OCI-LY7 (cell line): ENCODE data around the gene MACROD2. TPM values are rescaled to one million over a fixed set of nuclear protein-coding genes. Genes with fewer than 3 reads are reported as not detected.

Experiments used
- BruUV-seq: library from RNA; stranded (reverse); fragments of 400-500 nt; replicated peaks from 2 replicates; lab custom pipeline; 2021; lab: Mats Ljungman, UMichigan
- CTCF ChIA-PET: fragments of 300-600 bp; sonication (Branson Sonifier 250); formaldehyde crosslinking; loops from one replicate; lab custom pipeline; 2022; ENCODE audit warnings: antibody characterized with exemption; ENCODE audit not compliant: unreplicated experiment; lab: Charles Lee
- POLR2A ChIA-PET: fragments of 300-600 bp; sonication (Branson Sonifier 250); formaldehyde crosslinking; loops from one replicate; lab custom pipeline; 2022; ENCODE audit warnings: antibody characterized with exemption; lab: Charles Lee
- DNase-seq: peaks from one replicate; pipeline ENCODE4 v3.0.0-alpha.2; 2015; ENCODE audit warnings: low spot score
- H2AFZ ChIP-seq: fragments of 200-600 bp; sonication (generic), shearing (Covaris generic); 2 replicates; pipeline ENCODE4 v1.6.1; 2014; ENCODE audit warnings: mild to moderate bottlenecking, antibody characterized with exemption, low read length, moderate library complexity
- H3K27ac ChIP-seq: fragments of 200-600 bp; sonication (generic); 2 replicates; pipeline ENCODE4 v1.5.1; 2014; ENCODE audit warnings: mixed run types, low read depth, mild to moderate bottlenecking, moderate library complexity, low read length, inconsistent platforms; ENCODE audit not compliant: poor library complexity, severe bottlenecking
- H3K36me3 ChIP-seq: fragments of 200-600 bp; sonication (generic); 2 replicates; pipeline ENCODE4 v1.6.1; 2014; ENCODE audit warnings: mild to moderate bottlenecking, antibody characterized with exemption, low read length, moderate library complexity, mixed read lengths; ENCODE audit not compliant: insufficient read depth
- H3K4me1 ChIP-seq: fragments of 200-600 bp; sonication (generic); 2 replicates; pipeline ENCODE4 v1.5.1; 2014; ENCODE audit warnings: mild to moderate bottlenecking, low read length; ENCODE audit not compliant: insufficient read depth, poor library complexity, severe bottlenecking
- H3K4me2 ChIP-seq: fragments of 200-600 bp; sonication (generic); 2 replicates; pipeline ENCODE4 v1.6.1; 2014; ENCODE audit warnings: mild to moderate bottlenecking, low read length
- H3K4me3 ChIP-seq: fragments of 200-600 bp; sonication (generic); 2 replicates; pipeline ENCODE4 v1.5.1; 2014; ENCODE audit warnings: mild to moderate bottlenecking, low read depth, low read length; ENCODE audit not compliant: poor library complexity, severe bottlenecking
- H3K79me2 ChIP-seq: fragments of 200-600 bp; sonication (generic); 2 replicates; pipeline ENCODE4 v1.6.1; 2016; ENCODE audit warnings: low read depth, mild to moderate bottlenecking, low read length, moderate library complexity, mixed read lengths; ENCODE audit not compliant: insufficient read depth
- H3K9me2 ChIP-seq: fragments of 200-600 bp; sonication (generic); 2 replicates; pipeline ENCODE4 v1.6.1; 2016; ENCODE audit warnings: mild to moderate bottlenecking, low read length, mixed read lengths; ENCODE audit not compliant: insufficient read depth
- H3K9me3 ChIP-seq: fragments of 200-600 bp; sonication (generic); 2 replicates; pipeline ENCODE4 v1.6.1; 2014; ENCODE audit warnings: mild to moderate bottlenecking, mixed run types, low read length, mixed read lengths
- H4K20me1 ChIP-seq: fragments of 200-600 bp; sonication (generic); 2 replicates; pipeline ENCODE4 v1.6.1; 2014; ENCODE audit warnings: mild to moderate bottlenecking, antibody characterized with exemption, low read length, moderate library complexity, mixed read lengths; ENCODE audit not compliant: insufficient read depth
- EZH2phosphoT487 ChIP-seq: fragments of 200-600 bp; sonication (generic); IDR thresholded peaks from 2 replicates; pipeline ENCODE4 v1.6.1; 2018; ENCODE audit warnings: low read depth, borderline replicate concordance, mild to moderate bottlenecking, mixed run types, antibody characterized with exemption, low read length, moderate library complexity, mixed read lengths
- intact Hi-C: fragments of 100-400 bp; cut with micrococcal nuclease; formaldehyde crosslinking; loops from one replicate; pipeline ENCODE4 v1.10.0; 2022; ENCODE audit not compliant: unreplicated experiment
- total RNA-seq, 2 experiments: library from RNA; depleted of rRNA in 1 of 2; stranded (reverse); fragments of >200 nt in 1 of 2; shearing (Covaris generic) in 1 of 2; gene quantifications; 2 replicates each; pipeline ENCODE4 v1.2.3, GENCODE V29; 2014 to 2022
- TF ChIP-seq, protein P1 (sequence below): fragments of 200-600 bp; sonication (generic); conservative IDR thresholded peaks from 2 replicates; pipeline ENCODE4 v1.5.1; 2014; ENCODE audit warnings: mild to moderate bottlenecking, antibody characterized with exemption, low read length, moderate library complexity, mixed read lengths

Gene MACROD2
- total RNA-seq, 2 experiments from 2014 or later, result 0.09 to 4.5 TPM

GRCh38 chr20:14304472-14304871 lies 309.2 kb downstream of the MACROD2 start:
- BruUV-seq, result no TSS peak
- TF ChIP-seq EZH2phosphoT487, result no peak
- TF ChIP-seq, protein P1, sequence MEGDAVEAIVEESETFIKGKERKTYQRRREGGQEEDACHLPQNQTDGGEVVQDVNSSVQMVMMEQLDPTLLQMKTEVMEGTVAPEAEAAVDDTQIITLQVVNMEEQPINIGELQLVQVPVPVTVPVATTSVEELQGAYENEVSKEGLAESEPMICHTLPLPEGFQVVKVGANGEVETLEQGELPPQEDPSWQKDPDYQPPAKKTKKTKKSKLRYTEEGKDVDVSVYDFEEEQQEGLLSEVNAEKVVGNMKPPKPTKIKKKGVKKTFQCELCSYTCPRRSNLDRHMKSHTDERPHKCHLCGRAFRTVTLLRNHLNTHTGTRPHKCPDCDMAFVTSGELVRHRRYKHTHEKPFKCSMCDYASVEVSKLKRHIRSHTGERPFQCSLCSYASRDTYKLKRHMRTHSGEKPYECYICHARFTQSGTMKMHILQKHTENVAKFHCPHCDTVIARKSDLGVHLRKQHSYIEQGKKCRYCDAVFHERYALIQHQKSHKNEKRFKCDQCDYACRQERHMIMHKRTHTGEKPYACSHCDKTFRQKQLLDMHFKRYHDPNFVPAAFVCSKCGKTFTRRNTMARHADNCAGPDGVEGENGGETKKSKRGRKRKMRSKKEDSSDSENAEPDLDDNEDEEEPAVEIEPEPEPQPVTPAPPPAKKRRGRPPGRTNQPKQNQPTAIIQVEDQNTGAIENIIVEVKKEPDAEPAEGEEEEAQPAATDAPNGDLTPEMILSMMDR, result no peak
- no peaks in the 10 kb centered on the region for H3K4me1 ChIP-seq
- no peaks in the 10 kb centered on the region for H3K79me2 ChIP-seq
- H3K4me2 ChIP-seq, result no peak overlapping the region
- H3K36me3 ChIP-seq, result no peaks in the 10 kb centered on the region
- no peaks in the 10 kb centered on the region for H3K9me2 ChIP-seq
- POLR2A ChIA-PET, result no interaction called here
- intact Hi-C loops, result no loop called here
- no peaks in the 10 kb centered on the region for H4K20me1 ChIP-seq
- no peak for DNase-seq
- no peak overlapping the region for H2AFZ ChIP-seq
- H3K4me3 ChIP-seq, result no peak overlapping the region
- CTCF ChIA-PET, result no interaction called here
- H3K9me3 ChIP-seq, result no peaks in the 10 kb centered on the region
- H3K27ac ChIP-seq, result no peak overlapping the region

DNA sequence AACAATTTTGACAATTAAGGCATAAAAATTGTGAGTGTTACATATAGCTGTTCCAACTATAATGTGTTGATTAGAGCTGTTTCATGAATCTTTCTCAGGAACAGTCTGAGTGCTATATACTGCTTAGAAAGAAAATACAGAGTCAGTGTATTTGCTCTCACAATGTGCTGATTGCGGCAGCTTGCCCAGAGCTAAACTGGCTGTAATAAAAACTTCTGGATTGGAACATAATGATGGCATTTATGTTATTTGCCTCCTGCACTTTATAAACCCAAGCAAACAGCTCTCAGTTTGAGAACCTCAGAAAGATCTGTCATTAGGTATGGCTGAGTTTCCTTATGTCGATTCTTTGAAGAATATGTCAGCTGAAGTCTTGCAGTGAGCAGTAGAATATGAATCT lies 312.6 kb downstream of the MACROD2 start:
- Histone ChIP-seq H3K4me3 (no peak overlapping the region), H3K27ac (no peak overlapping the region), H4K20me1 (no peaks in the 10 kb centered on the region), H2AFZ (no peak overlapping the region), H3K4me1 (no peaks in the 10 kb centered on the region), H3K9me2 (no peaks in the 10 kb centered on the region), H3K4me2 (no peak overlapping the region), H3K36me3 (no peaks in the 10 kb centered on the region), H3K79me2 (no peaks in the 10 kb centered on the region), H3K9me3 (no peaks in the 10 kb centered on the region)
- DNase-seq, result no peak
- BruUV-seq, result no TSS peak
- no peak for TF ChIP-seq EZH2phosphoT487
- TF ChIP-seq, protein P1, result no peak
- ChIA-PET CTCF (no interaction called here), POLR2A (no interaction called here)
- intact Hi-C loops, result no loop called here

- Histone ChIP-seq H4K20me1 (no peaks in the 10 kb centered on the region), H3K9me3 (no peaks in the 10 kb centered on the region), H3K4me1 (no peaks in the 10 kb centered on the region), H3K4me2 (no peak overlapping the region), H3K79me2 (no peaks in the 10 kb centered on the region), H3K27ac (no peak overlapping the region), H3K36me3 (no peaks in the 10 kb centered on the region), H3K4me3 (no peak overlapping the region), H3K9me2 (no peaks in the 10 kb centered on the region), H2AFZ (no peak overlapping the region)
- TF ChIP-seq, protein P1, result no peak
- TF ChIP-seq EZH2phosphoT487, result no peak
- CTCF ChIA-PET, result no interaction called here
- BruUV-seq, result no TSS peak
- POLR2A ChIA-PET, result no interaction called here
- DNase-seq, result no peak
- intact Hi-C loops, result no loop called here
These were observed 315.8 kb downstream of the MACROD2 start for GRCh38 chr20:14310977-14311627.
